Type B pancreatic cell (in vitro differentiated cells): ENCODE results near the gene RCOR3. TPM values are rescaled to one million over a fixed set of nuclear protein-coding genes. Genes with fewer than 3 reads are reported as not detected.
A peak's percentile ranks its signal among the peaks of the same experiment; 100 is the strongest.

ENCODE experiments used
- DNase-seq: peaks from one replicate; pipeline ENCODE4 v3.0.0; 2021; ENCODE audit warnings: mixed read lengths; ENCODE audit not compliant: unreplicated experiment; ENCODE audit errors: extremely low spot score
- H3K27ac Mint-ChIP-seq: 2 replicates; pipeline ENCODE4 v1.8.0; 2021; ENCODE audit warnings: mild to moderate bottlenecking, mixed read lengths
- H3K27me3 Mint-ChIP-seq: 2 replicates; pipeline ENCODE4 v1.8.0; 2021; ENCODE audit warnings: mixed read lengths
- H3K36me3 Mint-ChIP-seq: 2 replicates; pipeline ENCODE4 v1.8.0; 2021; ENCODE audit warnings: mixed read lengths
- H3K4me1 Mint-ChIP-seq: one replicate; pipeline ENCODE4 v1.8.0; 2021; ENCODE audit warnings: mixed read lengths; ENCODE audit not compliant: unreplicated experiment
- H3K4me3 Mint-ChIP-seq: 2 replicates; pipeline ENCODE4 v1.8.0; 2021; ENCODE audit warnings: mild to moderate bottlenecking, mixed read lengths
- H3K9me3 Mint-ChIP-seq: 2 replicates; pipeline ENCODE4 v1.8.0; 2021; ENCODE audit warnings: mixed read lengths
- CTCF ChIP-seq: fragments of 200-600 bp; sonication (generic); conservative IDR thresholded peaks from 2 replicates; pipeline ENCODE4 v1.5.0; 2021; ENCODE audit warnings: antibody characterized with exemption, mild to moderate bottlenecking
- total RNA-seq: library from RNA; stranded (reverse); gene quantifications from 2 replicates; pipeline ENCODE4 v1.2.1, GENCODE V29; 2021; ENCODE audit warnings: low replicate concordance

Gene RCOR3
- total RNA-seq, 1 donor from 2014 or later: 47.9 TPM

- Mint-ChIP-seq H3K36me3 (peaks cover 14% of the 10 kb centered on the region), H3K4me3 (no peak overlapping the region), H3K9me3 (peaks cover 7% of the 10 kb centered on the region), H3K4me1 (no peaks in the 10 kb centered on the region), H3K27ac (no peak overlapping the region), H3K27me3 (no peaks in the 10 kb centered on the region)
- TF ChIP-seq CTCF: no peak
- DNase-seq: no peak
These were observed 97.7 kb downstream of the RCOR3 start for GRCh38 chr1:211356723-211357407.

GRCh38 chr1:211358685-211359084, 99.5 kb downstream of the RCOR3 start:
- TF ChIP-seq CTCF: no peak
- Mint-ChIP-seq H3K27ac (no peak overlapping the region), H3K4me3 (no peak overlapping the region), H3K27me3 (no peaks in the 10 kb centered on the region), H3K4me1 (no peaks in the 10 kb centered on the region), H3K9me3 (no peaks in the 10 kb centered on the region), H3K36me3 (peaks cover 8% of the 10 kb centered on the region)
- no peak for DNase-seq

- H3K36me3 Mint-ChIP-seq: peaks cover 8% of the 10 kb centered on the region
- H3K9me3 Mint-ChIP-seq: no peaks in the 10 kb centered on the region
- H3K4me1 Mint-ChIP-seq: no peaks in the 10 kb centered on the region
- DNase-seq: no peak
- no peak for TF ChIP-seq CTCF
- no peaks in the 10 kb centered on the region for H3K27me3 Mint-ChIP-seq
- H3K27ac Mint-ChIP-seq: peak overlapping the region; percentile 50
- no peak overlapping the region for H3K4me3 Mint-ChIP-seq
These were observed 100.7 kb downstream of the RCOR3 start for GRCh38 chr1:211359876-211360275.

- H3K9me3 Mint-ChIP-seq: no peaks in the 10 kb centered on the region
- H3K36me3 Mint-ChIP-seq: peaks cover 8% of the 10 kb centered on the region
- no peaks in the 10 kb centered on the region for H3K4me1 Mint-ChIP-seq
- TF ChIP-seq CTCF: no peak
- H3K4me3 Mint-ChIP-seq: no peak overlapping the region
- no peaks in the 10 kb centered on the region for H3K27me3 Mint-ChIP-seq
- no peak overlapping the region for H3K27ac Mint-ChIP-seq
- no peak for DNase-seq
These were observed 102.0 kb downstream of the RCOR3 start for GRCh38 chr1:211361202-211361601.

Other genes starting within 250 kb of the RCOR3 start
- 0.33 and 2.4 TPM in 2 replicates for gene KCNH1, start 125.2 kb upstream of the RCOR3 start, total RNA-seq
- 14.0 and 17.9 TPM in 2 replicates for gene TRAF5, start 67.5 kb downstream of the RCOR3 start, total RNA-seq
- 0.14 TPM in 1 of 2 replicates, not detected in the other for gene RD3, start 232.8 kb downstream of the RCOR3 start, total RNA-seq